ENCODE data around the gene SLCO1B3.
A peak's percentile ranks its signal among the peaks of the same experiment; 100 is the strongest.

Gene SLCO1B3

GRCh38 chr12:20885116-20885515 lies 74.6 kb downstream of the SLCO1B3 start:
- DNase-seq = no peak

GRCh38 chr12:20885552-20885951 lies 75.0 kb downstream of the SLCO1B3 start:
- DNase-seq = no peak

DNA sequence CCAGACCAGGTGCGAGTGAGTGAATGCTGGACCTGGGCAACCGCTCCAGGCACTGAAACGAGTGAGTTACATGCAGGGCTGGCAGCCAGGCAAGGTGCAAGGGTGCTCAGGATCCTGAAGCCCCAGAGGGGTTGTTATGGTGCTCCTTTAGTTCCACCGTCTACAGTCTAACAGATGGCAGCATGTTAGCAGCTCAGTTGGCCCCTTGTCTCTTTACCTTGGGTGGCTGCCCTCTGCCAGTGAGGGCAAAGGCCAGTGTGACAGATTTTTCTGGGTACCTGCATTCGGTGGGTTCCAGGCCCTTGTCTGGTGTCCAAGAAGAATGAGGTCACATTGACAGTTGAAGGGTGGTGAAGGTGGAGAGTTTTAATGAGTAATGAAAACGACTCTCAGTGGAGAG lies 106.8 kb downstream of the SLCO1B3 start:
- no peak for DNase-seq

- no peak for DNase-seq
Measured at GRCh38 chr12:20917819-20918218, 107.3 kb downstream of the SLCO1B3 start.

- no peak for DNase-seq
Measured at GRCh38 chr12:20931894-20932293, 121.4 kb downstream of the SLCO1B3 start.

- peak; percentile 15 for DNase-seq
Measured at GRCh38 chr12:20946732-20947131, 136.2 kb downstream of the SLCO1B3 start.

- DNase-seq = peak; percentile 26
Measured at GRCh38 chr12:20950248-20950647, 139.7 kb downstream of the SLCO1B3 start.

GRCh38 chr12:20963303-20963702 lies 152.8 kb downstream of the SLCO1B3 start:
- no peak for DNase-seq

GRCh38 chr12:20963762-20964161 lies 153.3 kb downstream of the SLCO1B3 start:
- DNase-seq = peak; percentile 15
